HPDE6-E6E7 (cell line): ENCODE measurements around the gene TTPAL.
A peak's percentile ranks its signal among the peaks of the same experiment; 100 is the strongest.

Experiments
- DNase-seq: peaks from one replicate; pipeline ENCODE4 v3.0.0; 2011; ENCODE audit warnings: missing footprints; ENCODE audit errors: extremely low spot score

TTPAL gene

DNA sequence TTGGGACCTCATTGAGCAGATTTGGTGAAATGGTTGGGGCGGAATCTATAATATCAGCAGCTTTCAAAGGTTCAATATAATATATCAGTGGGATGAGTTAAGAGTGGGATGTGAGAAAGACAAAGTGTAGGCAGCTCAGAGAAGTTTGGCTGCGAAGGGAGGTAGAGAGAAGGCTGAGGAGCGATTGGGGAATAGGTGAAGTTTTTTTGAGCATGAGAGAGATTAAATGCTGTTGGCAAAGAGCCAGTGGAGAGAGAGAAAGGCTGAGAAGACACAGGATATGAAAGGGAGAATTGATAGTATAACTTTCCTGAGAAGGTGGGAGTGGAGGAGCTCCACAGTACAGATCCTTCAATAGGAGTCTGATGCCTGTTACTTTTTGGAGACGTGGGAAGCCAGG, 58.3 kb downstream of the TTPAL start:
- no peak for DNase-seq

DNA sequence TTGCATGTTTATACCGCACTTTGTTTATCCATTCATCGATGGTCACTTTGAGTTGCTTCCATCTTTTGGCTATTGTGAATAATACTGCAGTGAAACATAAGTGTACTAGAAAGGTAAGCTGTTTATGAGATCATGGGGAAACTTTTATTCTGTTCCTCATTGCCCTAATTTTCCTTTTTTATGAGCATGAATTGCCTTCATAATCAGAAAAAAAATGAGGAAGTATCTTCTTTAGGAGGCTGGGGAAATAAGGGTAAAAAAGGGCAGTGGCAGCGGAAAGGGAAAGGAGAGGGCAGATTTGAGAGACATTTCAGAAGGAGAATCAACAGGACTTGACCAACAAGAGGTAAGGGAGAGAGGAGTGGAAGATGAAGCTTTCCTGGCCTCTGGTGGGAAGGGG, 60.5 kb downstream of the TTPAL start:
- DNase-seq, result no peak

DNA sequence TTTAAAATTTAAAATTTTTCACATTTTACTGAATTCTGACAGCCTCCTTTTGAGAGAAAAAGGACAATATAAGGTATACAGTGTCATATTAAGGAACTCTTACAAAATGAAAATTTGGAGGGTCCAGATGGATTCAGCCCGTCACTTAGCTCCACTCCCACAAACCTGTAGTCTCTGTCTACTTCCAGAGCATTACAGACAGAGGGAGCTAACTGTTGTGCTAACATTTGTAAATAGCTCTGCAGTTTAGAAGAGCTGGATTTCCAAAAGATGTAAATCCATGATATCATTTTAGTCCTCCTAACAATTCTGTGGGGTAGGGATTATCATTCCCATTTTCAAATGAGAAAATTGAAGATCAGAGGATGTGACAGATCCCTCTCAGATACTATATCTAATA, 62.3 kb downstream of the TTPAL start:
- no peak for DNase-seq

DNA sequence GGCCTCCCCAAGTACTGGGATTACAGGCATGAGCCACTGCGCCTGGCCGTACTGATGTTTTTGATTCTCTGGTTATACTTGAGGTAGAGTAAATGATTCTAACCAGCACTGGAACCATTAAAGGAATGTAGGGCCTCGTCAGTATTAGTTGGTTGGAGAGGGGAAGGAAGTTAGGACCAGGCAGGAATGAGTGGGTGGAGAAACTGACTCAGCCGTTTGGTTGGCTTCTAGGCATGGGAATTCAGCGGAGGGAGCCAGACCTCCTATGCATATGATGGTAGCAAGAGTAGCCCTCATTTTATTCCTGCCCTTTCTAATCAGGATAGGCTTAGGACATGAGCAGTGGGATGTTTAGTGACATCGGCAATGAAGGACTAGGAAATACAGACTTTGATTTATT, 65.2 kb downstream of the TTPAL start:
- peak; percentile 36 for DNase-seq

DNA sequence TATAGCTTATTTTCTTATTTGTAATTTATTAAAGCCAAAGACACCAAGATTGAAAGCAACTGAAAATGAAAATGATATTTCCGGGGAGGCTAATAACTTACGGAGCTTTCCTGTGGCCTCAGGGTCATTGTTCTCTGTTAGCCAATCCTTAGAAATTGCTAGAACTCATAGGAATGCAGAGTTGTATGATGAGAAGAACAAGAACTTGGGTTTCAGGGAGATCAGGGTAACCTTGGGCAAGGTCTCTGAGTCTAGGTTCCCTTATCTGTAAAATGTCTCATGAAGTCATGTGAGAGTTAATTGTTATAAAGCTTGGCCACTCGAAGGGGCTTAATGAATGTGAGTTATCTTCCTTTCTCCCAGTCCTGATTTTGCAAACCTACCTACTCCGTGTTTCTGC, 66.3 kb downstream of the TTPAL start:
- no peak for DNase-seq

DNA sequence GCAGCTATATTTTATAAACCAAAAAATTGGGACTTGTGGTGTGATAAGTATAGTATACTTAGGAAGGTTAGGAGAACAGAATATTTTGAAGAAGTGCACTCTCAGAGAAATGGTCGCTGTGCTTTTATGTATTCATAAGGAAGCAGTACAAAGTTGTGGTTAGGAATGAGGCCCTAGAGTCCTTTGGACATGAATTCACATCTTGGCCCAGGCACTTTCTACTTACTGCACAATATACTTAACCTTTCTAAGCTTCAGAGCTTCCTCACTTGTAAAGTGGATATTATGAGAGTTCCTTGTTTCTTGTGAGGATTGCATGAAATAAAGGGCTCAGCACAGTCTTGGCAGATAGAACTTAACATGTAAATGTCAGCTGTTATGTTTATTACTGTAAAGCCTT, 67.2 kb downstream of the TTPAL start:
- no peak for DNase-seq

DNA sequence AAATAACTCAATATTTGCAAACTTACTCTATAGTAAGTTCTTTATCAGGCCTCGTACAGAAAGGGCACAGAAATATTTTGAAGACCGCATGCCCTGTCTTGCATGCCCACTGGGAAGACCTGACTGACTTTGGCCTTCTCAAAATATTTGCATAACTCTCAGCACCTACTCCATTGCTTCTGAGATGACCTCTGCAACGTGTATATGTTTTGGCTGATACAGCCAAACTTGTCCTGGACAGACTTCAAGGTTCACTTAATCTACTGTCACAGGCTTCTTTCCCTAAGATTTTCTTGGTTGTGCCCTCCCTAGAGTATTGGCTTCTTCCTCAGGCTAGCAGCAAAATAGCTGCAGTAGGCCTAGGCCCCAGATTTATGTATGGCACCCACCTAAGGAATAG, 67.7 kb downstream of the TTPAL start:
- DNase-seq, result no peak
